Stomach (tissue), 9 donors: ENCODE data around the gene SORCS3. TPM values are rescaled to one million over a fixed set of nuclear protein-coding genes. Genes with fewer than 3 reads are reported as not detected.
"Not testable (repeated sequence)": the region's sequence is repeated elsewhere in the genome, so short reads cannot be mapped to it uniquely, and the experiment has no call there.

ENCODE experiments used
- DNase-seq, 2 donors: peaks; one replicate each; pipeline versions ENCODE4 v3.0.0 to v3.0.0-alpha.2; 2013 to 2019
- H3K27ac ChIP-seq, 5 donors: fragments of 200-600 bp in 4 of 5; sonication (generic) in 4 of 5; one replicate each; pipeline ENCODE4 v1.5.1; 2013 to 2019; ENCODE audit warnings: mild to moderate bottlenecking in 1 of 5, moderate library complexity in 1 of 5
- H3K27me3 ChIP-seq, 3 donors: fragments of 200-600 bp; sonication (generic); one replicate each; pipeline ENCODE4 v1.5.1; 2017 to 2019; ENCODE audit warnings: mixed run types in 1 of 3
- H3K36me3 ChIP-seq, 4 donors: fragments of 200-600 bp; sonication (generic); 1 replicate in 3 of 4; 2 replicates in 1 of 4; pipeline ENCODE4 v1.5.1; 2016 to 2019
- H3K4me1 ChIP-seq, 4 donors: fragments of 200-600 bp; sonication (generic); one replicate each; pipeline ENCODE4 v1.5.1; 2016 to 2019
- H3K4me3 ChIP-seq, 4 donors: fragments of 200-600 bp; sonication (generic) in 3 of 4; one replicate each; pipeline ENCODE4 v1.5.1; 2016 to 2019; ENCODE audit warnings: mild to moderate bottlenecking in 1 of 4
- H3K9me3 ChIP-seq, 4 donors: fragments of 200-600 bp; sonication (generic); one replicate each; pipeline ENCODE4 v1.5.1; 2016 to 2019
- EP300 ChIP-seq: sonication (generic); formaldehyde crosslinking; IDR thresholded peaks from one replicate; pipeline ENCODE4 v1.6.1; 2017; ENCODE audit warnings: antibody characterized with exemption
- POLR2A ChIP-seq, 4 donors: fragments of 450-650 bp; IDR thresholded peaks; one replicate each; pipeline ENCODE4 v1.6.1; 2016; ENCODE audit warnings: antibody characterized with exemption in 4 of 4, control low read depth in 2 of 4, mild to moderate bottlenecking in 1 of 4, moderate library complexity in 1 of 4
- POLR2AphosphoS5 ChIP-seq, 3 donors: sonication (generic); formaldehyde crosslinking; IDR thresholded peaks; one replicate each; pipeline ENCODE4 v1.6.1; 2016; ENCODE audit warnings: antibody characterized with exemption in 3 of 3
- WGBS, 5 donors: extraction: QIAGEN DNeasy Blood & Tissue Kit in 3 of 5; methylation state at CpG; one replicate each; pipeline versions ENCODE4 v1.1.5 to v1.1.7; 2013 to 2018; 5-methylcytosine and 5-hydroxymethylcytosine counted together
- intact Hi-C: fragments of 100-400 bp; cut with DNase I; formaldehyde crosslinking; loops from one replicate; pipeline ENCODE4 v1.15.1; 2023; ENCODE audit warnings: low total_unique reads
- polyA plus RNA-seq, 3 donors: library from polyadenylated mRNA; stranded (reverse); fragments of 200-250 nt; gene quantifications; one replicate each; pipeline ENCODE4 v1.2.3, GENCODE V29; 2013
- total RNA-seq, 5 donors: library from RNA; depleted of rRNA; stranded (reverse); fragments of >200 nt; gene quantifications; one replicate each; pipeline versions ENCODE4 v1.1.0 to v1.2.3, GENCODE V29; 2014 to 2016
- TF ChIP-seq, protein P1 (sequence below), 7 experiments: fragments of 450-650 bp in 4 of 7; fragments of 200-600 bp in 3 of 7; sonication (generic) in 3 of 7; IDR thresholded peaks; one replicate each; pipeline ENCODE4 v1.5.1; 2016 to 2019; ENCODE audit warnings: antibody characterized with exemption in 7 of 7, control low read depth in 2 of 7, mild to moderate bottlenecking in 1 of 7
- donor health status: healthy with polysubstance abuse.
- donor health status: Bipolar disorder and iron deficiency.
- donor health status: healthy.

The SORCS3 gene
- total and polyA plus RNA-seq, 8 donors = 0.06 to 2.6 (median 0.20) TPM; not detected in 4

- 75 to 86% (median 79%) methylated on average over 3 of the region's 3 CpGs for WGBS, 5 donors
- no peak for TF ChIP-seq POLR2A (IDR thresholded peaks at IDR 0.05)
- TF ChIP-seq, protein P1, sequence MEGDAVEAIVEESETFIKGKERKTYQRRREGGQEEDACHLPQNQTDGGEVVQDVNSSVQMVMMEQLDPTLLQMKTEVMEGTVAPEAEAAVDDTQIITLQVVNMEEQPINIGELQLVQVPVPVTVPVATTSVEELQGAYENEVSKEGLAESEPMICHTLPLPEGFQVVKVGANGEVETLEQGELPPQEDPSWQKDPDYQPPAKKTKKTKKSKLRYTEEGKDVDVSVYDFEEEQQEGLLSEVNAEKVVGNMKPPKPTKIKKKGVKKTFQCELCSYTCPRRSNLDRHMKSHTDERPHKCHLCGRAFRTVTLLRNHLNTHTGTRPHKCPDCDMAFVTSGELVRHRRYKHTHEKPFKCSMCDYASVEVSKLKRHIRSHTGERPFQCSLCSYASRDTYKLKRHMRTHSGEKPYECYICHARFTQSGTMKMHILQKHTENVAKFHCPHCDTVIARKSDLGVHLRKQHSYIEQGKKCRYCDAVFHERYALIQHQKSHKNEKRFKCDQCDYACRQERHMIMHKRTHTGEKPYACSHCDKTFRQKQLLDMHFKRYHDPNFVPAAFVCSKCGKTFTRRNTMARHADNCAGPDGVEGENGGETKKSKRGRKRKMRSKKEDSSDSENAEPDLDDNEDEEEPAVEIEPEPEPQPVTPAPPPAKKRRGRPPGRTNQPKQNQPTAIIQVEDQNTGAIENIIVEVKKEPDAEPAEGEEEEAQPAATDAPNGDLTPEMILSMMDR (IDR thresholded peaks at IDR 0.05) = no peak
- TF ChIP-seq EP300 = no peak
- no peak for TF ChIP-seq POLR2AphosphoS5 (IDR thresholded peaks at IDR 0.05)
- DNase-seq = no peak
- no peaks in the 10 kb centered on the region for H3K4me1 ChIP-seq
- no peaks in the 10 kb centered on the region for H3K9me3 ChIP-seq
- intact Hi-C loops = no loop called here
- H3K36me3 ChIP-seq = no peaks in the 10 kb centered on the region
- no peak overlapping the region for H3K27ac ChIP-seq
- H3K27me3 ChIP-seq = peaks cover 0 to 26% (median 0%) of the 10 kb centered on the region in 3 donors
- no peak overlapping the region for H3K4me3 ChIP-seq
Measured at GRCh38 chr10:104690101-104690500, 49.0 kb downstream of the SORCS3 start.

DNA sequence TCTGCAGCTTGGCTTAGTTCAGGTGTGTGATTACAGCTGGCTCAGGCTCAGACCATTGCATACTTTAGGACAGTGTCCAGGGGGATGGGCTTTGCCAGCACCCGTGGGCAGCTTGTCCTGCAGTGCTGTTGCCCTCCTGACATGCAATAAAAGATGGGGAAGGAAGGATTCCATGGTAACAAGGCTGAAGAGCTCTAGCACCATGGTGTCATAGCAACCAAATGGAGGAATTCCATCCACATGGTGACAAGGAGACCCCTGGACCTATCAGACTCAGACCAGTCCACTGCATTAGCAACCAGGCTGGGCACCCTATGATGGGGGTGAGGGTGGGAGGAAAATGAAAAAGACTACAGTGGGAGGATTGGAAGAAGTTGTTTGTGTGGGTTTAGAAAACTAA lies 49.9 kb downstream of the SORCS3 start:
- Histone ChIP-seq H3K36me3 (no peaks in the 10 kb centered on the region), H3K9me3 (no peaks in the 10 kb centered on the region), H3K4me1 (no peaks in the 10 kb centered on the region), H3K27me3 (peaks cover 0 to 26% (median 0%) of the 10 kb centered on the region in 3 donors), H3K4me3 (no peak overlapping the region), H3K27ac (no peak overlapping the region)
- intact Hi-C loops = no loop called here
- DNase-seq = no peak
- whole genome bisulfite sequencing, 5 donors = 41 to 82% (median 54%) methylated on average over 1 of the region's 1 CpG
- TF ChIP-seq POLR2AphosphoS5 (IDR thresholded peaks at IDR 0.05) (no peak), EP300 (no peak)

GRCh38 chr10:104694074-104694473 lies 53.0 kb downstream of the SORCS3 start:
- 8 to 30% (median 17%) methylated on average over 1 of the region's 1 CpG for WGBS, 5 donors
- Histone ChIP-seq H3K36me3 (no peaks in the 10 kb centered on the region), H3K9me3 (no peaks in the 10 kb centered on the region), H3K4me1 (no peaks in the 10 kb centered on the region), H3K27me3 (peaks cover 0 to 7% (median 0%) of the 10 kb centered on the region in 3 donors), H3K27ac (no peak overlapping the region), H3K4me3 (no peak overlapping the region)
- no peak for DNase-seq
- TF ChIP-seq POLR2AphosphoS5 (IDR thresholded peaks at IDR 0.05) (no peak), EP300 (no peak), POLR2A (IDR thresholded peaks at IDR 0.05) (no peak)
- TF ChIP-seq, protein P1 (IDR thresholded peaks at IDR 0.05) = no peak
- intact Hi-C loops = no loop called here

DNA sequence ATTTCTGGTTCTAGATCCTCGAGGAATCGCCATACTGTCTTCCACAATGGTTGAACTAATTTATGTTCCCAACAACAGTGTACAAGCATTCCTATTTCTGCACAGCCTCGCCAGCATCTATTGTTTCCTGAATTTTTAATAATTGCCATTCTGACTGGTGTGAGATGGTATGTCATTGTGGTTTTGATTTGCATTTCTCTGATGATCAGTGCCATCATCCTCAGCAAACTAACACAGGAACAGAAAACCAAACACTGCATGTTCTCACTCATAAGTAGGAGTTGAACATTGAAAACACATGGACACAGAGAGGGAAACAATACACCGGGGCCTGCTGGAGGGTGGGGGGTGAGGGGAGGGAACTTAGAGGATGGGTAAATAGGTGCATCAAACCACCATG lies 62.2 kb downstream of the SORCS3 start:
- DNase-seq, H3K4me3 ChIP-seq, intact Hi-C loops, H3K27ac ChIP-seq, H3K36me3 ChIP-seq, H3K27me3 ChIP-seq, H3K4me1 ChIP-seq, H3K9me3 ChIP-seq: not testable (repeated sequence)
- 88 to 91% (median 90%) methylated on average over 4 of the region's 4 CpGs for WGBS, 5 donors

DNA sequence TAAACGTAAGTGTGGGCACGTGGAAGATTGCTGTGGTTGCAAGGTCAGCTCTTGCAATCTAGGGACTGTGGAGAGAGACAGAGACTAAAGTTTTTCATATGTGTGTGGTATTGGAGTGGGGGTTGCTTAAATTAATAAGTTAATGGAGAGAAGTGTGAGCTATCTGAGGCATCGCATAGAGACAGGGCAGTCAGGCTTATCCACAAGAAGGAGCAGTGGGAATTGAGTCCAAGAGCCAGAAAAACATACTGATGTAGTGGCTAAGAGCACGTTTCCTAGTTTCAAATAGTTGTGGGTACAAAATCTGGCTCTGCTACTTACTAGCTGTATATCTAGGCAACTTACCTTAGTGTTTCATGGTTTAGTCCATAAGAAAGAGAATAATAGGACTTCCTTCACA lies 65.8 kb downstream of the SORCS3 start:
- no peak for TF ChIP-seq EP300
- TF ChIP-seq, protein P1 (IDR thresholded peaks at IDR 0.05) = no peak
- no peak for TF ChIP-seq POLR2A (IDR thresholded peaks at IDR 0.05)
- no peak for TF ChIP-seq POLR2AphosphoS5 (IDR thresholded peaks at IDR 0.05)
- Histone ChIP-seq H3K36me3 (no peaks in the 10 kb centered on the region), H3K4me1 (no peaks in the 10 kb centered on the region), H3K27me3 (no peaks in the 10 kb centered on the region), H3K27ac (no peak overlapping the region), H3K4me3 (no peak overlapping the region), H3K9me3 (no peaks in the 10 kb centered on the region)
- intact Hi-C loops = no loop called here
- DNase-seq = no peak
- 71 to 78% (median 76%) methylated on average over 4 of the region's 4 CpGs for WGBS, 5 donors
